Activated T-cell treated with anti-CD3 and anti-CD28 coated beads for 24 hours (primary cell): Measurements from ENCODE around the gene SUGCT.

Experiments used
- DNase-seq: peaks from one replicate; pipeline ENCODE4 v3.0.0-alpha.2; 2020; ENCODE audit warnings: low read depth

The SUGCT gene

DNA sequence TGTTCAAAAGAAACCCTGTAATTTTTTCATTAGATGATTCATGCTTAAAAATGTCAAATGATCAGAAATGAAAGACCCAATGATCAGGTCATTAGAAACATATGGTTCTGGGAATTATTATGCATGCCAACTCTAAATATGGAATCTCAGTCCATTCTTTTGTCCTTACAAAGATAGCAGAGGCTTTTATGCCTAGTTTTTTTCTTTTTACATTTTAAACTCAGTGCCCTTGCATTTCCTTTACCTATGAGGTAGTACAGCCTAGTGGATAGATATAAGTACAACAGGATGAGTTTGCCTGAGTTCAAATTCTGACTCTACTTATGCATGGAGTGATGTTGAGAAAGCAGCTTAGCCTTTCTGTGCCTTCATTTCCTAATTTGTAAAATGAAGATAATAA, 392.9 kb downstream of the SUGCT start:
- DNase-seq = no peak

DNA sequence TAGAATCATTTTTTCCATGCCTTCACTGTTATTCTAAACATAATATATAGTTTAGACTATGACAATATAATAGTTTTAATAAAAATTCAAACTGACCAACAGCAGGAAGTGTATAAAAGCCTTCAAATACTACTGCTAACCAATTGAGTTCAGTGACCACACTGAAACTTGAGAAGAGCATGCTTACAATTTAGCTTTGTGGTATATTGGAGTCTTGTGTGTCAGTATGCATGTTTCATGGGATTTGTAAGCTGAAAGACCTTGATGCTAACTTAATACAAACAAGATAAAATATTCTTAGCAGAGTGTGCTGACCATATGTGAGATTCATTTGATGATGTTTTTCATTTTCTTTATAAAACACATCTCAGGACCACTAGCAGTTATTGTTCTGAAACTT, 395.5 kb downstream of the SUGCT start:
- DNase-seq = no peak

DNA sequence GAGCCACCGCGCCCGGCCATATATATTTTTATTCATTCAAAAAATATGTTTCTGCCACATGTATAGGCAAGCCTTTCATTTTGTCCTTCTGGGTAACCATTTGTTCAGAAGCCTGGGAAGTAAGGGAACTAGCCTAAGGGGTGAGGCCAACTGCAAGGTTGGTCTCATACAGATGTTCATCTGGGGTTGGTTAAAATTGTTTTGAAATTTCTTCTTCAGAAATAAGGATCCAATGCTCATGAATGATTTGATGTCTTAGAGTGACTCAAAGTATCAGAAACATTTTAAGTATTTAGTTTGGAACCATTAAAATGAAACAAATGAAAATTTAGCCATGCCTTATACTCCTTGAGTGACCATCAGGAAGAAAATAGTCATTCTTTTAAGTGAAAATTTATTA, 397.2 kb downstream of the SUGCT start:
- DNase-seq = no peak

DNA sequence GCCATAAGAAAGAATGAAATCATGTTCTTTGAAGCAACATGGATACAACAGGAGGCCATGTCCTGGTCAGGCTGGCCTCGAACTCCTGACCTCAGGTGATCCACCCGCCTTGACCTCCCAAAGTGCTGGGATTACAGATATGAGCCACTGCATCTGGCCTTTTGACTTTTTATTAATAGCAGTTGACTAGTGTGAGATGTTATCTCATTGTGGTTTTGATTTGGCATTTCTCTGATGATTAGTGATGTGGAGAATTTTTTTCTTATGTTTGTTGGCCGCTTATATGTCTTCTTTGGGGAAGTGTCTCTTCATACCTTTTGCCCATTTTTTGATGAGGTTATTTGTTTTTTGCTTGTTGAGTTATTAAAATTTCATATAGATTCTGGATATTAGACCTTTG, 400.9 kb downstream of the SUGCT start:
- DNase-seq = no peak

DNA sequence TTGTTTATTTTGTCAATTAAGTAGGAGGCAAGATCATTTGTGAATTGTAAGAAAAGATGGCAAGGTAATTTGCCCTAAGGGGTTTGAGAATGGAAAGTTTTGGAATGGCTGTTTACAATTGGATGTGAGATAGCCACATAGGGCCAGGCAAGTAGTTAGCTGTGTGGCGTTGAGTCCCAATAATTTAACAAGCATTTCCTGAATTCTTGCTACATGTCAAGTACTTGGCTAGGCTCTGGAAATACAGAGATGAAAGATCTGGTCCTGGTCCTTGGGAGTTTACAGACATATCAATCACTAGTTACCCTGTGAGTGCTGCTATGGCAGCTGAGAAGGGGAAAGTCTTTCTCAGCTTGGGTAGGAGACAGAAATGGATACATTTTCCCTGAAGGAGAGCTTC, 401.6 kb downstream of the SUGCT start:
- no peak for DNase-seq

DNA sequence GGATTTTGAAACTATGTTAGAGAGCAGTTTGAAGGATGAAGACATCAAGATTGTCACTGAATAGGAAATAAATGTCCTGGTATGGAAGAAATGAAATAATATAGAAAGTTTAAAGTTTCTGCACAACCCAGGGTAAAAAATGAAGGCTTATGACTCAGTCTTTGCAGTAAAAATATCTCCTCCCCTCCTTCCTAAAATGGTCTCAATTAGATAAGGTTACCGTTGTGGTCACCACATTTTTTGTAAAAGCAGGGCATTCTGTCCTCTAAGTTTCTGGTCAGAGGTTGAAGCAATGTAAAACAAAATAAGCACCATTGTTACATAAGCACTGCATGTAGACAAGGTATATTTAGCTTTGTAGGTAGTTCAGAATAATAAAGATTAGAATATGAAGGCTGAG, 403.5 kb downstream of the SUGCT start:
- no peak for DNase-seq

DNA sequence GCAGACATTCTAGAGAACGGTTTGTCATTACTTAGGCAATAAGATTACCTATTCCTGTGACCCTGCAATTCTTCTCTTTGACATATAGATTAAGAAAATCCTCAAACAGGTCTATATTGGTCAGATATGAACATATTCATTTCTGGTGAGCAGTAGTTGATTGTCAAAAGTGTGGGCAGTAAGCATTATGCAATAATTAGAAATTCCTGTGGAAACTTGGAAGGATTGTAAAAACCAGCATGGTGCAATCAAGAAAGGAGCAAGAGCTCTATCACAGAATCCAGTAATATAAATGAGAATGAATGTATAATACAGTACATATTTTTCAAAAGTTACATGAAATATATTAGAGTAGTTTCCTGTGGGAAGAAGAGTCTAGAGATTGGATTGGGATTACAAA, 406.5 kb downstream of the SUGCT start:
- no peak for DNase-seq

DNA sequence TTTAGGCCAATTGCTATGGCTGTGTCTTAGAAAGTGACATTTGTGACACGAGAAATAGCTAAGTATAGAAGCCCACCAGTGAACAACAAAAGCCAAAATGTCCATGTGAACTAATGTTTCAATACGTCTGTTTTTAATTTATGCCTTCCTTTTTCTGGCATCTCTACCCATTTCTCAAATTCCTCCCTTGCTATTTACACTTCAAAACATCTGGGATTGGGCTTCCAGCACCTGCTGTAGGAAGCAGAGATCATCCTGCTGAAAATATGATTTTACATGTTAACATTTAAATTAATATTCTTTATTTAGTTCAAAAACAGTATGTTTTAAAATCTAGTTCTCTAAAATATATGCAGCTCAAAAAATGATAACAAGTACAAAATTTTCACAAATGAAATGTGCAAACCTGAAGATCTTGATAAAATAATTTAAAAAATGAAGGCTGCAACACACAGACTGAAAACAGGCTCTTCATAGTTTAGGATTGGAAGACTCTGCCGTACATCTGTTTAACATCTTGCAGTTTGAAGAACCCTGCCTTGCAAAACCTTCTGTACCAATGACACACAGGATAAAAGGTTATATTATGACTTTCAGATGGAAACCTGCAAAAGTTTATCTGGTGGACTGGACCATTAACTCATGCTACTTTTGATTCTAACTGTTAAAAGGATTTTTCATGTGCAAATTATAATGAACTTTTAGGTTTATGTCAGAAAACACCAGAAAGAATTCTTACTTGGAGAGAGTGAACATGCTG, 408.4 kb downstream of the SUGCT start:
- DNase-seq = no peak

DNA sequence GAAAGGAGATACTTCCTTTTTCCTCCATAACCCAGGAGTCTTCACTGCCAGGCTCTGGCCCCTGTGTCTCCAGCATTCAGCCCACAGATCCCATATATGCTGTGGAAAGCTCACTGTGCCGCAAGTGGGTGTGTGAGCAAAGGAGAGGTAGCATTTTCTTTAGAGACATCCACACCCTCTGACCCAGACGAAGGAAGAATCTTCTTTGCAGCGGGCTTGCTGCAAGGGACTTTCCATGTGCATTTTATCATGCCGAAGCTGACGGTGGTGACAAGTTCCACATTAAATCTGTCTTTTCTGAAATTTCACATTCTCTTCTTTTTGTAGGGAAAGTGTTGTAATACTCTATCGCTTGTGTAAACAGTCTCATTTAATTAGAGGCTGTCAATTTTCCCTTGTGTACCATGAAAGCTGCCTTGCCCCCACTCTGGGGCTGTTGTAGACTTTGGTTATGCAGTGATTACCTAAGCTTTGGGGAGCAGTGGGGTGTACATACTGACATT, 409.5 kb downstream of the SUGCT start:
- no peak for DNase-seq

DNA sequence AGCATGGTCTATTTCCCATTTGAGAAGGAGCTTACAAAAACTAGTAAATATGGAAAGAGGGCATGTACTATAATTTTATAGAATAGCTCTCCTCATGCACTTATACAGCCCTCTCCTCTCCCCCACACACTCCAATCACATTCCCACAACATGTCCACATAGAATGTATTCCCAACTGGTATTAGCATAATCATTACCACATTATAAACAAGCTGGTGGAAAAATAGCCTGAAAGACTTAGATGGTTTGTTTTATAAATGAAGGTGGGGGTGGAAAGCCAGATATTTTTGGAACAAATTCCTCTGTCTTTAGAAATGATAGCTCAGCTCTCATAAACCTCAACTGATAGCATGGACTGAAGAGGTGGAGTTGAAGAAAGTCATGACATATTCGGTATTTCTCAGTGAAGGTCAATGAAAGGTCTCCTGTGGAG, 410.1 kb downstream of the SUGCT start:
- DNase-seq = no peak

DNA sequence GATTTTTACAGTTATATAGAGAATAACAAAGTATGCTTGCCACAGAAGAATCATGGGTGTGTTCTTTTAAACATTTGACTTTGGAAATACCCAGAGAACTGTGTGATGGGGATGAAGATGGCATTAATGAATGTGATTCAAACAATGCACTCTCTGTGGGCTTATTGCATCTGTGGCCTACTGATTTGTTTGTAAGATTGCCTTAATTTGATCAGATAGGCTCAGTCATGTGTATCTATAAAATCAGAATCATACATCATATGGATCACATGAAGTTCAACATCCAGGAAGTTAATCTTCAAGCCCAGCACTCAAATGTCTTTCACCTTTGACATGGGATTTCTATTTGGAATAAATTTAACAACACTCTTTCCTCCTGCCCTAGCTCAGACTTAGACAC, 410.9 kb downstream of the SUGCT start:
- DNase-seq = no peak

DNA sequence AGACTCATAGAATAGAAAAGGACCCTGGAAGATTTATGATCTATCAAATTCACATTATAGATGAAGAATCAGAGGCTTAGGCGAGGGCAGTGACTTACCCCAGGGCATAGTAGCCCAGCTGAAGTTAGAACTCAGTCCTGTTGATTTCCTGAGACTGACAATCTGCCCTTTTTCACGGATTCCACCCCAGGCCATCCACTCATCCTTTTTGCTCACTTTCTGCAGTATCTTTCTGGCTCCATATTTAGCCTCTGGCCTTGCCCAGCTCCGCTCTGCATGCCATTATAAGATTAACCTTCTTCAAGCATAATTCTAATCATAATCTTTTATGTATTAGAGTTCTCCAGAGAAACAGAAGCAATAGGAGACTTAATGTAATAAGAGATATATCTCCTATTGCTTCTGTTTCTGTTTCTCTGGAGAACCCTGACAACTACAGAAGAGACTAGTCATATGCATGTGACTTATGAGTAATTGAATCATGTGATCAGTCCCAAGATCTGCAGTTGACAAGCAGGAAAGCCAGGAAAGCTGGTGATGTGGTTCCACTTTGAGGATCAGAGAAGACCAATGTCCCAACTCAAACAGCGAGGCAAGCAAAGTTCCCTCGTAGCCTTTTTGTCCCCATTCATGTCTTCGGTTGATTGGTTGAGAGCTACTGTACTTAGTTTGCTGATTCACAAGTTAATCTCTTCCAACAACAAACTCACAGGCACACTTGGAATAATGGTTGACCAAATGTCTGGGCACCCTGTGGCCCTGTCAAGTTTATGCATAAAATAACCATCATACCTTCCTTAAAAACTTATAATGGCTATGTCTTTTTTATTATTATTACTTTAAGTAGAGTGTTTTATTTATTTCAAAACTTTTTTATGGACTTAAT, 412.1 kb downstream of the SUGCT start:
- no peak for DNase-seq

DNA sequence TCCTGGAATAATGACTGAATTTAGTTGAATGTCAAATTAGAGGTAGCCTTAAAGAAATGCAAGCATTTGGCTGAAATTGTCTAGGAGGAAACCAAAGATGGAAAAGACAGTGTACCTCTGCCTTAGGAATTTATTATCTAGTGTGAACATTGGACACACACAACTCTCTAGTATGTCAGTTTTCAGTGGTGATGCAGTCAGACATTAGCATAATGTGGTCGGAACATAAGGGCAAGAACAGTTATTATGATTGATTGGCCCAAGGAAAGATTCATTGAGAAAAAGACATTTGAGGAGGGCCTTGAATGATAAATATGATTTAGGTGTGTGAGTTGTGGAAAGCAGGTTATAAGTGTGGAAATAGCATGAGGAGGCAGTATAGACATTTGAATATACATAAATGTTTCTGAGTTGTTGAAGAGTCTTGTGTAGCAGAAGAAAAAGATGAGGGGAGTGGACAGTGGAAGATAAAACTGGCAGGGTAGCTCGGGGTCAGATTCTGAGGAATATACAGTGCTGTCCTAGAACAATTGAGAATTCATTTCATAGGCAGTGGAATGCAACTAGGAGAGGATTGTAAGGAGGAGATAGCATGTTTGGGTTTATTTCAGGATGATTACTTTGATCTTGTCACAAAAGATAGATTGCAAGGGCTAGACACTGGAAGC, 414.7 kb downstream of the SUGCT start:
- no peak for DNase-seq

DNA sequence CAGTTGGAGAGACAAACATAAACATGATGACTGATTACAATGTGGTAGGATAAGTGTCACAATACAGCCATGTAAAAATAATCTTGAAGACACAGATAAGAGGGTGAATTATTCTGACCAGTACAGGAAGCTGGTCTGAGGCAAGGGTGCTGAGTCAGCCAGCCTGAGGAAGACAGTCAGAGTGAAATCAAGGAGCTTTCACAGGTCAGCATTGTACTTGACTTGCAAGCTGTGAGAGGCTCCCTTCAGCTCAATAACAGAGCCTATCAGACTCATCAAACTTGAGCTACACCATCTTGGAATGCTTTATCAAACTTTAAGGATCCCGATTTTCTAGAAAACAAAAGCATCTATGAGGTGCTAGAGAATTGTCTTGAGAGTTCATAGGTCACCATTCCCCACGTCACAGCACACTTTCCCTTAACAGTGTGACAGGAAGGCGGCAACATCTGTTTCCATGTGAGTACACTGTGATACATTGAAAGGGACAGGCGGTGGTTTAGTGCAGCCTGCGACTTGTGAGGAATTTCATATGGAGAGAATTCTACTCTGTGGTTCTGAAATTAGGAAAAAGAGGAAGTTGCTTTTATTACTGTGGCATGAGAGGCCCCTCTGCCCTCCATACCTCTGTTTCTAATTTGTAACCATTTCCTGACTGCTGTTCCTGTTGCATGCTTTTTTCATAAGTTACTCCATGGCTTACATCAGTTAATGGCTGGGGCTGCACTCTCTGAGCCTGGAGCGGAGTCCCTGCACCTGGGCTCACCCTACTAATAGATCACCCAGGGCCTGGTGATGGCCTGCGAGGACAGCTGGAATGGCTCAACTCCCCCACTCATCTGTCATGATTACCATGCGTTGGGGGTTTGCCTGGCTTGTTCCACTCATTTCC, 417.1 kb downstream of the SUGCT start:
- DNase-seq = no peak

DNA sequence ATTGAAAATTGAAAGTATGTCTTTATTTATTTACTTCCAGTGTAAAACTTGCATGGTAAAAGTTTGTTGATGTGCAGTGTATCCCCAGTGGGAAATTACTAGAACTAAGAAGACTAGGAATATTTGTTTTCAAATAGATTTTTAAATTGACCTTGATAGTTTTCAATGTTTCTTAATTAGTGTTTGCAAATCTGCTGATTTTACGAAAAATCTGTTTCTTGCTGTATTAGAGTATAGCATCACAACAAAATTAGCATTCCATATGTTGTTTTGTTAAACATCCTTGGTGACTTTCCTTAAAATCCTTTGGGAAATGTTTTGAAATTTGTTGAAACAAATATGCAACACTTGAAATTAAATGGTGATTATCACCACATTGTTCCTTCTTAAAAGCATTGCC, 425.9 kb downstream of the SUGCT start:
- no peak for DNase-seq

DNA sequence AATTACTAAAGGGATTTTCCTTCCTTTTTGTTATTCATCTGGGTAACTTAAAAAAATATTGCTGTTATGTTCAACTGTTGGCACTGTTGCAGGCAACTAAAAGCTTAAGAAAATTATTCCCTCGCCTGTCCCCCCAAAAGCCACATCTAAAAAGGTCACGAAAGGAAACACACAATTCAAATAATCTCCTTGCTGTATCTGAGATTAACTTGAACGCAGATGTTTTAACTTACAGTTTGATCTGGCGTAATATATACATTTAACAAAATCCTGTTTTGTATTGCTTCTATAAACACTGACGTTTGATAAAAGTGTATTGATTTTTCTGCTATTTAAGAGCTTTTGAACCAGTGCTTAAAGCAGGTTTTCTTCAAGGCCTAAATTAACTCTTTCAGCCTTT, 432.1 kb downstream of the SUGCT start:
- no peak for DNase-seq

DNA sequence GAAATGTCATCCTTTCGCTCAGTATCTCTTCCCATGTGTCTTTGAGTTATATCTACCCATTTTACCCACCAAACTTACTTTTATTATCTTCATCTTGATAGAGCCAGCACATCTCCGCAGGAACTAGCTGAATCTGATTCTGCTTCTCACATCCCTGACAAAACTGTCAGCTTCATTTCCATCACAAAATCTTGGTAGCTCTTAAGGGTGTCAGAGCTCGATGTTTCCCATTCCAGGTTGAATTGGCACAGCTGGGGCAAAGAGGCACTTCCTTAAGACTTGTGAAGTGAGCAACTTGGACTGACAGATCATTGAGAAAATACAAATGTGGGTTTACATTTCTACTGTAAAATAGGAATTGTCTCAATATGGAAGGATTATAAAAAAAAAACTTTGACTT, 434.5 kb downstream of the SUGCT start:
- DNase-seq = no peak

DNA sequence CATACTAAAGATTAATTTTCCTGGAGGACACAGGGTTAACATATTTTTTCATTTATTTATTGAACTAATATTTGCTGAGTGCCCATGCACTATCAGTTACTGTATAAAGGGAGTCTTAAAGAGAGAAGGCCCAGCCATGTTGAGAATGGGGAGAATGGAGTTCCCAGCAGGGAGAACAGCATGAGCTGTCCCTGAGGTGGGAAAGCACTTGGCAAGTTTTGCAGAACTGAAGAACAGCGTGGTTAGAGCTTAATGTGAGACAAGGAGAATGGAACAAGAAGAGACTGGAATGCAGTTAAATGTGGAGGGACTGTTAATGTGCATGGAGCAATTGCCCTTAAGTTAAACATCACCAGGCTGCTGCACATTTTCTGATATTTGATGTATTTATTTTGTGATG, 435.4 kb downstream of the SUGCT start:
- no peak for DNase-seq

DNA sequence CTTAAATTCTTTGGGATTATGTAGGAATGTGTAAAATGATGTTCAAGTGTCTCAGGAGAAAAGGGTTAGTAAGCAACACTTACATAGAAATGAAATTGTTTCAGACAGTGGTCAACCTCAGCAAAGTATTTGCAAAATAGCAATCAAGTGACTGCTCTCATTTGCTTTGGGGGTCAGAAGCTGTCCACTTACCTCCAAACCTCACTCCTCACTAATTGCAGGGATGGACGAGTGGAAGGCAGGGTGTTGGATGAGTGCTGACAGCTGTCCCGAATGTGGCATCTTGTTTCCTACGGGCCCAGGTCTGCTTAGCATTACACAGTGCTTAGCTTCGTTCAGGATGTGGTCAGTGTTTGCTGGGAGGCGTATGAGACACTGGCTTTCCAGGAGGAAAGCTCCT, 437.0 kb downstream of the SUGCT start:
- no peak for DNase-seq

DNA sequence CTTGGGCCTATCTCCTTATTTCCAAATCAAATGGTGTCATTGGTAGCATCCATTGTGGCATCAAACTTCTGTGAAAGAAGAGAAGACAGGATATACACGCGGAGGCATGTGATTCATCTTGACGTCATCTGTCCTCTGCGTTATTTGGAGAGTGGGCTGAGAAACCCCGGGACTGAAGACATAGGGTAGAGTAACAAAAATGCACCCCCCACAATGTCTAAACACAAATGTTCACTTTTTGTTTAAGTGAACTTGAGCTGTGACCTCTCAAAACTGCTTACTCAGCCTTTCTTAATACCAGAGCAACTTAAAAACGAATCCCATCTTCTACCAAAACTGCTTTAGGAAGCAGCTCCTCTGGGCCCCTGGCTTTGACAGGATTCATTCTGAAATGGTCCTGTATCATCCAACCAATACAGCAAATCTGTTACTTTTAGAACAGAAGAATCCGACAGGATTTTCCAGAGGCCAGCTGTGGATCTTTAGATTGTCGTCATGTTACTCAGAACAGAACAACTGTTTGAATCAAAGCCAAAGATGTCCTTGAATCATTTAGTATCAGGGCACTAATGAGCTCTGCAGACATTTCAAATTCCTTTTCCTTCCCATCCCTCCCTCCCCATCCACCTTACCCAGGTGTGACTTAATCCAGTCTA, 438.1 kb downstream of the SUGCT start:
- DNase-seq = no peak

DNA sequence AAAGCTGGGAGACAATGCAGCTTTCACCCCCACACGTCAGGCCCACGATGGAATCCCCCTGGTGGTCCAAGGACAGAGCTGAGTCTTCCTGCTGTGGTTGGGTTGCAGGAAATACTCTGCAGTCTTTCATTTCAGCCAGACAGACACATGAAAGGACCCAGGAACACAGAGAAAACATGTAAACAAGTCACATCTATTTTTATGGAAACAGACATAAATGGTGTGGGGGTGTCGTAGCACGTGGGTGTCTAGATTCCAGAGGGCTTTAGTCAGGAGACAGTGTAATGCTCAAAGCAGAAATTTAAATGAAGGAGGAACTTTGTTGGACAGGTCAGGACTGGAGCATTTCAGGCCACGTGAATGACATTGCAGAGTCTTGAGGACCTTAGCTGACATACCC, 444.6 kb downstream of the SUGCT start:
- DNase-seq = no peak
